22Rv1 (cell line): Measurements from ENCODE around the gene NUAK1.

Experiments
- H3K27ac ChIP-seq: fragments of 450-650 bp; 2 replicates; pipeline ENCODE4 v1.5.1; 2017
- ZFX ChIP-seq: fragments of 450-650 bp; IDR thresholded peaks from 2 replicates; pipeline ENCODE4 v1.6.1; 2017; ENCODE audit warnings: antibody characterized with exemption, borderline replicate concordance
- TF ChIP-seq, protein P1 (sequence below): fragments of 450-650 bp; IDR thresholded peaks from 2 replicates; pipeline ENCODE4 v1.5.1; 2017; ENCODE audit warnings: mild to moderate bottlenecking

The NUAK1 gene

GRCh38 chr12:106141003-106141402, 2.2 kb upstream of the NUAK1 start:
- no peak for TF ChIP-seq ZFX
- TF ChIP-seq, protein P1, sequence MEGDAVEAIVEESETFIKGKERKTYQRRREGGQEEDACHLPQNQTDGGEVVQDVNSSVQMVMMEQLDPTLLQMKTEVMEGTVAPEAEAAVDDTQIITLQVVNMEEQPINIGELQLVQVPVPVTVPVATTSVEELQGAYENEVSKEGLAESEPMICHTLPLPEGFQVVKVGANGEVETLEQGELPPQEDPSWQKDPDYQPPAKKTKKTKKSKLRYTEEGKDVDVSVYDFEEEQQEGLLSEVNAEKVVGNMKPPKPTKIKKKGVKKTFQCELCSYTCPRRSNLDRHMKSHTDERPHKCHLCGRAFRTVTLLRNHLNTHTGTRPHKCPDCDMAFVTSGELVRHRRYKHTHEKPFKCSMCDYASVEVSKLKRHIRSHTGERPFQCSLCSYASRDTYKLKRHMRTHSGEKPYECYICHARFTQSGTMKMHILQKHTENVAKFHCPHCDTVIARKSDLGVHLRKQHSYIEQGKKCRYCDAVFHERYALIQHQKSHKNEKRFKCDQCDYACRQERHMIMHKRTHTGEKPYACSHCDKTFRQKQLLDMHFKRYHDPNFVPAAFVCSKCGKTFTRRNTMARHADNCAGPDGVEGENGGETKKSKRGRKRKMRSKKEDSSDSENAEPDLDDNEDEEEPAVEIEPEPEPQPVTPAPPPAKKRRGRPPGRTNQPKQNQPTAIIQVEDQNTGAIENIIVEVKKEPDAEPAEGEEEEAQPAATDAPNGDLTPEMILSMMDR = no peak
- no peak overlapping the region for H3K27ac ChIP-seq

- no peak overlapping the region for H3K27ac ChIP-seq
Measured at GRCh38 chr12:106140223-106140986, 1.7 kb upstream of the NUAK1 start.

GRCh38 chr12:106139422-106140171, 843 bp upstream of the NUAK1 start:
- peak overlapping the region; percentile 40; the same call in 1 of the 2 replicates for H3K27ac ChIP-seq
- no peak for TF ChIP-seq ZFX
- TF ChIP-seq, protein P1 = peak; percentile 3; the same call in 1 of the 2 replicates

More at GRCh38 chr12:106140223-106140986, 1.7 kb upstream of the NUAK1 start:
- no peak for TF ChIP-seq ZFX
- TF ChIP-seq, protein P1 = no peak

- no peak for TF ChIP-seq ZFX
- TF ChIP-seq, protein P1 = no peak
- H3K27ac ChIP-seq = no peak overlapping the region
Measured at GRCh38 chr12:106138357-106138632, 459 bp downstream of the NUAK1 start.

DNA sequence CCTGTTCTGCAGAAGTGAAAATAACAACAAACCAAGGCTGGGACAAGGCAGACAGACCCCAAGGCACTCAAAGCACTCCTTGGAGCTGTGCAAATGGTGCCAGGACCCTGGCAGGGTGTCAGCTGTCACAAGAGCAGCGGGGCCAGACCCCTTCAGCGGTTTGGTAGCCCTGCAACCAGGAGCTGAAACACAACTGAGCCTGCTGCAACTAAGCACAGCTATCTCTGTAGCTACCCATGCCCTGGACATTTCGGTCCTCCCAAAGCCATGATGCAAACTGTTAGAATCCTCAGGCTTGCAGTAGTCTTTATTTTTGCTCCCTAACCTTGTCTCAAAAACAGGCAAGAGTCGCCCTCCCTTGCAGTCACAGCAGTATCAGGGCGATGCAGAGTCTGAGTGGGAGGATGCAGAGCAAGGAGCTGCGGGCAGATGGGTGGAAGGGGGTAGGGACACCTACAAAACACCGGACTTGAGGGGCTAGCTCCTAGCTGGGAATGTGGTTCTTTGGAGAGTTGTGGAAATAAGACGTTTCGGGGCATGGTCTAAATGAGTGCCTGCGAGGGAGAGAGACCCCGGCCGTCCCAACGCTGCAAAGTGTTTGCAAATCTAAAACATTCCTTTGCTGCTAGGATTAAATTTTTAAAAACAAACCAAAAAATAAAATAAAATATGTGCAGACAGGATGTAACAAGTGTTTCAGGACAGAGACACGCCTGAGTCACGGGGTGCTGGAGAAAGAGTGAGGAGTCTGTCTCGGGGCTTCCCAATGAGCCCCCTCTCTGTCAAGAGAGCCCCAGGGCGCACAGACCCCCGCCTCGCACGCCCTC, 1.0 kb downstream of the NUAK1 start:
- no peak for TF ChIP-seq ZFX
- TF ChIP-seq, protein P1 = no peak
- no peak overlapping the region for H3K27ac ChIP-seq

GRCh38 chr12:106136263-106136662, 2.5 kb downstream of the NUAK1 start:
- no peak overlapping the region for H3K27ac ChIP-seq
- TF ChIP-seq, protein P1 = peak; percentile 97
- TF ChIP-seq ZFX = no peak
